HG02840 (cell line): Measurements from ENCODE around the gene TMEM175.
"Not testable (repeated sequence)": the region's sequence is repeated elsewhere in the genome, so short reads cannot be mapped to it uniquely, and the experiment has no call there.

ENCODE experiments used
- ATAC-seq: cut with Tn5 transposase; IDR thresholded peaks from one replicate; pipeline ENCODE4 v1.9.1; 2021; ENCODE audit warnings: mild to moderate bottlenecking, moderate library complexity, moderate number of reproducible peaks; ENCODE audit not compliant: unreplicated experiment, low FRiP score

TMEM175 gene

DNA sequence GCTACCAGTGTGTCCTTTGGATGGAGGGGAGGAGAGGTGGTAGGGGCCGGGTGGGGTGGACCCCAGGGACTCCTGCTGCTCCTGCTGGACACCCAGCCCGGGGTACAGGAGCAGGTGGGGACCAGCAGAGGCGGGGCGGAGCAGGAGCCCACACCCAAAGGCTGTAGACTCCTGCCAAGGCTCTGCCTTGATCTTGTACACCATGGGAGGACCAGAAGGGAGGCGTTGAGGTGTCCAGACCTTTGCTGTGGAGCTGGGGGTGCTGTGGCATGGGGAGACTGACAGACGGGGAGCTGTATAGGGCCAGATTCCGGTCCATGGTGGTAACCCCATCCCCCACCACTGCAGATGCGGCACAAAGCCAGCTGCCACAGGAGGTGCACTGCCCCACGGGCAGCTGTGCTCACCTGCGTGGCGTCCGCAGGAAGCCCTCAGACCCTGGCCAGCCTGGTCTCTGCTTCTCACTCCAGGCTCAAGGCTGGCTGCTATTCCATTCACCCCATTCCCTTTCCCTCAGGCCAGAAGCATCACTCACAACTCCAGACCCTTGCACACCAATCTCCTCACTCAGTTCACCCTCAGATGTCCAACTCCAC is 65.9 kb downstream of the TMEM175 start:
- no peak for ATAC-seq

DNA sequence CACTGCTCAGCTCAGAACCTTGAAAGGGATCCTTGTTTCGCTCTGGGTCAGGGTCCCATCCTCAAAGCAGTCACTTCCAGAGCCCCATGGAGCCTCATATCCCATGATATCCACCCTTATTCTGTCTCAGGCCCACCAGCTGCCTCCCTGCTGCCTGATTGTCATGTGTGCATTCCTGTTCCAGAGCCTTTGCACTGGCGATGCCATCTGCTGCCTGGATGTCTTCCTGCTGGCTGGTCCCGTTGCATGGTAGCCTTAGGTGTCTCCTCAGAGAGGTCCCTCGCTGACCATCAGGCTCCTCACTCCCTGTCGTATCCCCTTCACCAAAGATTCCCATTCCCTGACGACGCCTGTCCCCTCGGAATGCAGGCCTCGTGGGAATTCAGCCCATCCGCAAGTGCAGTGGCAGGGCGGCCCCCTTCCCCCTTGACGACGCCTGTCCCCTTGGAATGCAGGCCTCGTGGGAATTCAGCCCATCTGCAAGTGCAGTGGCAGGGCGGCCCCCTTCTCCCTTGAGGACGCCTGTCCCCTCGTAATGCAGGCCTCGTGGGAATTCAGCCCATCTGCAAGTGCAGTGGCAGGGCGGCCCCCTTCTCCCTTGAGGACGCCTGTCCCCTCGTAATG is 67.1 kb downstream of the TMEM175 start:
- not testable (repeated sequence) for ATAC-seq

GRCh38 chr4:999882-1000425 is 67.7 kb downstream of the TMEM175 start:
- ATAC-seq: no peak

- no peak for ATAC-seq
Measured at GRCh38 chr4:1000686-1001260, 68.5 kb downstream of the TMEM175 start.

DNA sequence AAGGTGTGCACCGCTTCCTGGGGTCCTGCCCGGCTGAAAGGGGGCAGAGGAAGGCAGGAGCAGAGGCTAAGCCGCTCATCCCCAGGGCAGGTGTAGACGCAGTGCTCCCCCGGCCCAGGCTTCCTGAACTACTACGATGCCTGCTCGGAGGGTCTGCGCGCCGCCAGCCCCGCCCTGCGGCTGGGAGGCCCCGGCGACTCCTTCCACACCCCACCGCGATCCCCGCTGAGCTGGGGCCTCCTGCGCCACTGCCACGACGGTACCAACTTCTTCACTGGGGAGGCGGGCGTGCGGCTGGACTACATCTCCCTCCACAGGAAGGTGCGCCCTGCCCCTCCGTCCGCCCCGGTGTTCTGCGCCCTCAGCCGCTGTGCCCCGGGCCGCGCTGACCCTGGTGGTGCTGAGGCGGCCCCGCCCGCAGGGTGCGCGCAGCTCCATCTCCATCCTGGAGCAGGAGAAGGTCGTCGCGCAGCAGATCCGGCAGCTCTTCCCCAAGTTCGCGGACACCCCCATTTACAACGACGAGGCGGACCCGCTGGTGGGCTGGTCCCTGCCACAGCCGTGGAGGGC is 69.4 kb downstream of the TMEM175 start:
- ATAC-seq: no peak

GRCh38 chr4:1002131-1002630 is 69.9 kb downstream of the TMEM175 start:
- no peak for ATAC-seq

DNA sequence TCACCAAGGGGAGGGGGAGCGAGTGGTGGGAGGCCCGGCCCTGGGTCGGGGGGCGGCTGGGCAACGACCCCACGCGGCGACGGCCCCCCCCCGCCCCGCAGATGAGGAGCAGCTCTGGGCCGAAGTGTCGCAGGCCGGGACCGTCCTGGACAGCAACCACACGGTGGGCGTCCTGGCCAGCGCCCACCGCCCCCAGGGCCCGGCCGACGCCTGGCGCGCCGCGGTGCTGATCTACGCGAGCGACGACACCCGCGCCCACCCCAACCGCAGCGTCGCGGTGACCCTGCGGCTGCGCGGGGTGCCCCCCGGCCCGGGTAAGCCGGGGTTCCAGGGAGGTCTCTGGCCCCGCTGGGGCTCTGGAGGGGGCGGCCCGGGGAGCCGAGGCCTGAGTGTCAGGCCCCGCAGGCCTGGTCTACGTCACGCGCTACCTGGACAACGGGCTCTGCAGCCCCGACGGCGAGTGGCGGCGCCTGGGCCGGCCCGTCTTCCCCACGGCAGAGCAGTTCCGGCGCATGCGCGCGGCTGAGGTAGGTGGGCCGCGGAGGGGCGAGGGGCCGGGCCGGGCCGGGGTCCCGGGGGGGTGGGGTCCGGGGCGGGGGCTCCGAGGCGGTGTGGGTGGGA is 70.5 kb downstream of the TMEM175 start:
- ATAC-seq: no peak

- ATAC-seq: no peak
Measured at GRCh38 chr4:1003271-1004070, 71.2 kb downstream of the TMEM175 start.

DNA sequence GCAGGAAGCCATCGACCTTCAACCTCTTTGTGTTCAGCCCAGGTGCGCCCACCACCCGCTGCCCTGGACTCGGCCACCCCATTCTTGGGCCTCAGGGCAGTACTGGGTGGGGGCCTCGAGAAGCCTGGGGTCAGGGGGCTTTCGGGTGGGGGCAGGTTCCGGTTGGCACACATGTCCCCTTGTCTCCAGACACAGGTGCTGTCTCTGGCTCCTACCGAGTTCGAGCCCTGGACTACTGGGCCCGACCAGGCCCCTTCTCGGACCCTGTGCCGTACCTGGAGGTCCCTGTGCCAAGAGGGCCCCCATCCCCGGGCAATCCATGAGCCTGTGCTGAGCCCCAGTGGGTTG is 71.8 kb downstream of the TMEM175 start:
- ATAC-seq: no peak

- no peak for ATAC-seq
Measured at GRCh38 chr4:1004557-1005485, 72.6 kb downstream of the TMEM175 start.

GRCh38 chr4:1006856-1007255 is 74.6 kb downstream of the TMEM175 start:
- ATAC-seq: no peak
